Gastrocnemius medialis (tissue), 4 donors: ENCODE results near the gene C4A.
"Not testable (repeated sequence)": the region's sequence is repeated elsewhere in the genome, so short reads cannot be mapped to it uniquely, and the experiment has no call there.

Source experiments
- POLR2A ChIP-seq, 2 donors: fragments of 450-650 bp; IDR thresholded peaks; one replicate each; pipeline ENCODE4 v1.6.1; 2017; ENCODE audit warnings: antibody characterized with exemption in 2 of 2, mild to moderate bottlenecking in 2 of 2, moderate library complexity in 2 of 2
- TF ChIP-seq, protein P1 (sequence below), 5 experiments: fragments of 450-650 bp in 3 of 5; fragments of 200-600 bp in 2 of 5; sonication (generic) in 2 of 5; IDR thresholded peaks in 4 of 5; conservative IDR thresholded peaks in 1 of 5; 1 replicate in 4 of 5; 2 replicates in 1 of 5; pipeline ENCODE4 v1.5.1; 2016 to 2019; ENCODE audit warnings: antibody characterized with exemption in 5 of 5, mild to moderate bottlenecking in 3 of 5, moderate library complexity in 3 of 5

DNA sequence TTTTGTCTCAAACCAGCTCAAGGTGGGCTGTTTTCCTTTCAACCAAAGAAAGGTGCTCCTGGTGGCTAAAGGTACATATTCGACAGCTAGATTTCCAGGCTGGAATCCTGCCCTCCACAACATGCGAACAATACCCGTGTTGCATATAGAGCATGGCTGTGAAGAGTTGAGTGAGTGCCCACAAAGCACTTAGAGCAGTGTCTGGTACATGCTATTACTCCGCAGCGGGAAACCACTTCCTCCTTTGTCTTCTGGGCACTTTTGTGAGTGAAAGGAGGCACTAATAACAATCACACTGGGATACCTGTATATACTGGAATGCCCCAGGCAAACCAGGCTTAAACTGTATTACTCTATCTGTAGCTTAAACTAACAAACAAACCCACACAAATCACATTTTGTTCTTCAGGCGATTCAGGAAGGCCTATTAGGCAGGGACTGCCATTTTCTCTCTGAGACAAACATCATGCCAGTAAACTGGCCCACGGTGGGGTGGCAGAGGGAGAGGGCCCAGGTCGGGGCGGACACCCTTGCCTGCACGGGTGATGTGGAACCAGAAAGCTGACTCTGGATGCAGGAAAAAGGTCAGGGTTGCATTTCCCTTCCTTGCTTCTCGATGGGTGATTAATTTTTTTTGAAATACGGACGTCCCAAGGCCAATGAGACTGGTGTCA lies 23.1 kb downstream of the C4A start:
- TF ChIP-seq, protein P1, sequence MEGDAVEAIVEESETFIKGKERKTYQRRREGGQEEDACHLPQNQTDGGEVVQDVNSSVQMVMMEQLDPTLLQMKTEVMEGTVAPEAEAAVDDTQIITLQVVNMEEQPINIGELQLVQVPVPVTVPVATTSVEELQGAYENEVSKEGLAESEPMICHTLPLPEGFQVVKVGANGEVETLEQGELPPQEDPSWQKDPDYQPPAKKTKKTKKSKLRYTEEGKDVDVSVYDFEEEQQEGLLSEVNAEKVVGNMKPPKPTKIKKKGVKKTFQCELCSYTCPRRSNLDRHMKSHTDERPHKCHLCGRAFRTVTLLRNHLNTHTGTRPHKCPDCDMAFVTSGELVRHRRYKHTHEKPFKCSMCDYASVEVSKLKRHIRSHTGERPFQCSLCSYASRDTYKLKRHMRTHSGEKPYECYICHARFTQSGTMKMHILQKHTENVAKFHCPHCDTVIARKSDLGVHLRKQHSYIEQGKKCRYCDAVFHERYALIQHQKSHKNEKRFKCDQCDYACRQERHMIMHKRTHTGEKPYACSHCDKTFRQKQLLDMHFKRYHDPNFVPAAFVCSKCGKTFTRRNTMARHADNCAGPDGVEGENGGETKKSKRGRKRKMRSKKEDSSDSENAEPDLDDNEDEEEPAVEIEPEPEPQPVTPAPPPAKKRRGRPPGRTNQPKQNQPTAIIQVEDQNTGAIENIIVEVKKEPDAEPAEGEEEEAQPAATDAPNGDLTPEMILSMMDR (IDR thresholded peaks at IDR 0.05 in 4 of 5, conservative IDR thresholded peaks at IDR 0.05 in 1 of 5) = not testable (repeated sequence)
- not testable (repeated sequence) for TF ChIP-seq POLR2A (IDR thresholded peaks at IDR 0.05)
